ENCODE results near the gene PTPRN2.

Gene PTPRN2

DNA sequence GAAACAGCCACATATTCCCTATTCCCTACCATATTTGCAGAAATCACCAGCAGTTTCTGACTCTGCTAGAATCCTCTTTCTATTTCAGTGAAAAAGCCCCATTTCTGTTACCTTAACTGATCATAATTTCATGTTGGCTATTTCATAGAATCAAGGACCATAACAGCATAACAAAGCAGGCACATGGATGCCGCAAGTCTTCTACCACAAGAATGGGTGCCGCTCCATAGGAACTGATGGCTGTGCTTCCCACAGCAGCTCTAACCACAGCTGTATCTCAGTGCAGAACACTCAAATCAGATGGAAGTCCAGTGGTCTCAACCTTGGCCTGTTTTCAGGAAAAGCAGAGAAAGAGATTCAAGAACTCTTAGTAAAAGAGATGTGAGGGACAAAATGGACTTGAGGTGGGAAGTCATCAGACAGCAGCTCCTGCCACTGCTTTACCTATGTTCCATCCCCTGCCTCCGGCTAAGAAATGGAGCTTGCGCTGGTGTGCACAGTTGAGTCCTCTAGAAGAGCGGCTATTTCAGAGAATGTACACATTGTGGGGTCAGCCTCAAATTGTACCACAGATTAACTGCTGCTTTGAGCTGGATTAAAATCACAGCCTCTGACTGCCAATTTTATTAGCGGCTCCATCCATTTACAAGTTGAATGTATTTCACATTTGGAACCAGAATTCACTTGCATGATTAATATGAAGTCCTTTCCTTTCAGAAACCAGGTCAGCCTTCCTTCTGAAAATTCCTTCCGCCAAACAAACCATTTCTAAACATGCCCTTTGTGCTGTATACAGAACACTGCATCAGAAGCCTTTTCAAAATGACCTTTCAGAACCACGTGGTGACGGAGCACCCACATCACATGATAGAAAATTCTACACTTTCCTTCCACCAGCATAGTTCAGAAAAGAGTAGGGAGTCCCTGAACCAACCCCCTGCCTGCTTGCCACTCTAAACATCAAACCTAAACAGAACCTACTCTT, 7.7 kb downstream of the PTPRN2 start:
- no peak for DNase-seq (ENCODE audit: low spot score)

DNA sequence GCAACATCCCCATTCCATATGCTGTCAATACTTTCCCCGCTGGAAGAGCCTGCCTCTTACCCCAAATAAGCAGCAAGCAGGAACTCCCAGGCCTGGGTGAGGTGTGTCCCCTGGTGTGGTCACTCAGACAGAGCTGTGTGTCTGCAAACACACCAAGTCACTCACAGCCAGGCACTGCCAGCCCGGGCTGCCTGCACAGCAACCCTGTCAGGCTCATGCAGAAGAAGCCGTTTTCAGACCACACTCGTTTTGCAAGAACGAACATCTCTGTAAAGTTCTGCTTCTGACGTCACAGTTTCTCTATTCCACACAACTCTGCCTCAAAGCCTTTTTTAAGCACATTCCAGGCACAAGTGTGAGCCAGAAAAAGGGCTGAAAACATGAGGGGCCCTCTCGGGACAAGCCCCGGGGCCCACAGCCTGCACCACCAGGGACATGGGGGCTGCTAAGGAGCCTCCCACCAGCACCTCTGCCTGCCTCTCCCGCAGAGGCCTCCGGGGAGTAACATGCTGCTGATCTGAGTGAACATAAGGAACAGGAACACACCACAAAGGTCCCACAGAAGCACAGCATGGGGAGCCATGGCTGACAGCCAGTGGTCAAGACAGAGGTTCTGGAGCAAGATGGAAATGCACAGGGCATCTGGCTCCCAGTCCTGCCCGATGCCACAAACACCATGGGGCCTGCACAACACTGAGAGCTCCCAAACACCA, 11.4 kb downstream of the PTPRN2 start:
- DNase-seq (ENCODE audit: low spot score) = no peak

- no peak for DNase-seq (ENCODE audit: low spot score)
Measured at GRCh38 chr7:158574308-158575036, 13.2 kb downstream of the PTPRN2 start.

GRCh38 chr7:158573310-158573709, 14.3 kb downstream of the PTPRN2 start:
- DNase-seq (ENCODE audit: low spot score) = no peak

DNA sequence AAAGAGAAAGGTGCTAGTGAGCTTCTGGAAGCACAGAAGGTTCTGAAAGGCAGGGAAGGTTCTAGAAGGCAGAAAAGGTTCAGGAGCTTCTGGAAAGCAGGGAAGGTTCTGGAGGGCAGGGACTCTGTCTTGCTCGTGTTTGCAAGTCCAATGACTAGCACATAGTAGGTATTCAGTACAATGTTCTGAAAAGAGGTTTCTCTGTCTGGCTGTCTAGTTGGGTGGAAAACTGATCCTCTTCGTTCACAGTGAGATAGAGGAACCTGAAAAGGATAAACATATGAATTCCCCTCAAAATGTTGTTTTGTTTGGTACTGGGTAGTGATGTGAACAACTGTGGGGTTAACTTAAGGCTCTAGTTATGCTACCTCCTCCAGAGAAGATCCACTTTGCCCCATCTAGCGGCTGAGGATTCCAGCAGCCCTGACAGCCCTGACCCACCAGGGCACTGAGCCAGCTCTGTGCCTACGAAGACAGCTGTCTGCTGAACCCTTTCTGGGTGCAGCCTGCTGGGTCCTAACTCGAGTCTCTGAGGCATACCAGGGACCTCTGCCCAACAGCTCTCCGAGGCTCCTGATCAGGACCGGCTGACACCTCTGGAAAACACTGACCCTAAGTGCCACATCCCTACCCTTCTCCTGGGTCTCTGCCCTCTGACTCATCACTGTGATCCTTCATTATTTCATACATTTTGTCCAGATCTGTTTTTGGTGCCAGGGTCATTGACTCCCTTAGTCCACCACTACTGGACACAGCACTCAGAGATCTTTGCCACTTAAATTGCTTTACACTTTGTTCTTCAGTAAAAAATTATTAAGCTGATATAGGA, 15.4 kb downstream of the PTPRN2 start:
- DNase-seq (ENCODE audit: low spot score) = no peak

DNA sequence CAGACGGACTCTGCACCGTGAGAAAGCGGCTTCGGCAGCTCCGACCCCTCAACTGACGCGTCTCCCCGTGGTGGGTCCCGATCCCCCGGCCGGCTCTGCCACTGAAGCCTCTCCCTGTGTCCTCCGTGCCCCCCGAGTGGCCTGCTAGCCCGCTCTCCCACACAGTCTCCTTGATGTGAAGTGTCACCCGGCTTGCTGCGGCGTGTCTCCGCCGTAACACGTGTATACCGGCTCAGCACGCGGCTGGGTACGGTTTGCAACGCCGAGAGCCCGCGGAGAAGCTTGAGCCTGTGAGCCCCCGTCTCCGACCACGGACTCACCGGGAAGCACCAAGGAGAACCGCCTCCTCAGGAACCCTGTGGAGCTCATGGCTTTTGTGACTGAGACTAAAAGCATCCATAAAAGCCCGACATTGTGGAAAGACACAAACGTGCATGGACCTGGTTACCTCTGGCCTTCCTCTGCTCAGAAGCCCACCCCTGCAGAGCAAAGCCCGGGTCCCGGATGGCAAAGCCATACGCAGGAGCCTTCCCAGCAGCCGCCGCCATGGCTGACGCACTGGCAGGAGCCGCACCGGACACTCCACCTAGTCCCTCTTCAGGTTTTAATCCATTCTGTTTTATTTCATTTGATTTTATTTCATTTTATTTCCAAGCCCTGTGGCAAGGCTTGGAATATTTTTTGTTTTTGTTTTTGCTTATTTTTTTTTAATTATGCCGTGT, 17.0 kb downstream of the PTPRN2 start:
- no peak for DNase-seq (ENCODE audit: low spot score)

DNA sequence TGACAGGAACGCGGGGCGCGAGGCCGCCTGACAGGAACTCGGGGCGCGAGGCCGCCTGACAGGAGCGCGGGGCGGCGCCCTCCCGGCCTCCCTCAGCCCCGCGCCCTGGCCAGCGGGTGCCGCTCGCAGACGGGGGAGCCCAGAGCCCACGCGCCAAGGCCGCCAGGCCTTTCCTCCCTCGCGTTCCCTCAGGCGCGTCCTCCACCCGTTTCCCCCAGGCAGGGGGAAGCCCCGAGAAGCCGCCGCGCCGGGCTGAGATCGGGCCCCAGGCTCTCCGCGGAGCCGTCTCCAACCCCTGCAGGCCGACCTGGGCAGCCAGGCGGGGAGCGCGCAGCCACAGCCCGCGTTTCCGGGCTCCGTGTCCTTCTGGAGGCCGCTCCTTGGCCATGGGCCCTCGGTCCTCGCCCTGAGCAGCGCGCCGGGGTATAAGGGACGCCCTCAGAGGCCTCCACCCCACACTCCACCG, 17.7 kb downstream of the PTPRN2 start:
- no peak for DNase-seq (ENCODE audit: low spot score)

DNA sequence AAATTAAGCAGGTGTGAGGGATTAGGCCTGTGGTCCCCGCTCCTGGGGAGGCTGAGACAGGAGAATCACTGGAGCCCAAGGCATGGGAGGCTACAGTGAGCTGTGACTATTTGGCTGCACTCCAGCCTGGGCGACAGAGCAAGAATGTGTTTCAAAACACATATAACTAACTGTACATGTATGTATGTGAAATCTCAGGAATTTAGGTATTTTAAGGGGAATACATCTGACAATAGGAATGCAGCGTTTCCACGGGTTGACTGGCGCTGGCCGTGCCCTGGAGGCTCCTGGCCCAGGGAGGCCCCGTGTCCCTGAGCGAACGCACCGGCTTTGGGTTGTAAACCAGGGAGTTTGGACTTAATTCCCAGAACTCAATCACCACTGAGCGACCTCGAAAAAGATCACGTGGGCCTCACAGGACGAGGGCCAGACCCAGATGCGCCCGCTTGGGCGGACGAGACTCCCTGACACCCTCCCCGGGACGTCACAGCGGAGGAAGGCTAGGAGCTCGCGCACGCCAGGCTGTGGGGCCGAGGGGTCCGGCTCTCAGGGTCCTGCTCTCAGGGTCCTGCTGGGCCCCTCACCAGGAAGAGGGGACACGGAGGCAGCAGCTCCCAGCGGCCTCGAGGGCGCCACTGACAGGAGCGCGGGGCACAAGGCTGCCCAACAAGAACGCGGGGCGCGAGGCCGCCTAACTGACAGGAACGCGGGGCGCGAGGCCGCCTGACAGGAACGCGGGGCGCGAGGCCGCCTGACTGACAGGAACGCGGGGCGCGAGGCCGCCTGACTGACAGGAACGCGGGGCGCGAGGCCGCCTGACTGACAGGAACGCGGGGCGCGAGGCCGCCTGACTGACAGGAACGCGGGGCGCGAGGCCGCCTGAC, 18.4 kb downstream of the PTPRN2 start:
- no peak for DNase-seq (ENCODE audit: low spot score)

- DNase-seq (ENCODE audit: low spot score) = peak; percentile 86
Measured at GRCh38 chr7:158567153-158567603, 20.4 kb downstream of the PTPRN2 start.

DNA sequence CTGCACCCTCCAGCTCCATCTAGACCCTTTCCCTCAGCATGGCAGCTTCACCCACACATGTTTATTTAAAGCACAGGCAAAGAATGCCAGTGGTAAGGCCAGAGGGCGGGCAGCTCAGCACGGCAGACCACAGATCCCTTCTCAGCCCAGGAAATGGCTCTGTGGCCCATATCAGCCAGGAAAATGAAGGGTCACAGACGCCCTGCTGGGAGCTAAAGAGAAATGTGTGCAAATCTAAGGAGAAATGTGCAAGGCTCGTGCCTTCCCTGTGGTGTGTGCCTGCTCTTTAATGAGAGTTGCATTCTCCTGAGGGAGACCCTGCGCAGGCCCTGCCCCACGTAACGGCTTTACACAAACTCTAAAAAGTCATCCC, 23.0 kb downstream of the PTPRN2 start:
- DNase-seq (ENCODE audit: low spot score) = no peak

- no peak for DNase-seq (ENCODE audit: low spot score)
Measured at GRCh38 chr7:158563911-158564662, 23.5 kb downstream of the PTPRN2 start.

DNA sequence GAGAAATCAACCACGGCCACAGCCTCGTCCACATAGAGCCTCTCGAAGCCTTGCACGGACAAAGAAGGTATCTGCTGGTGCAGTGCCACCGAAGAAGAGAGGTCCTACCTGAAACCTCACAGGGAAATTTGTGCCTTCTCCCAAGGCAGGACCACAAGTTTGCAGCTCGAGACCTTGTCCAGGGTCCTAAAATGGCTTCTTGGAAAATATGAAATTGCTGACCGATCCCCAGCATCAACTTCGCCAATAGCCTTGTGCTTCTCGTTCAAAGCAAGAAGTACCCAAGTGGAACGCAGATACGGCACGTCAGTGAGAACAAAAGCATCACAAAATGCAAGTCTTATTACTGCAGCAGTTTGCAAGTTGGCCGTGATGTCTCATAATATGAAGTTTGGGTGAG, 24.6 kb downstream of the PTPRN2 start:
- DNase-seq (ENCODE audit: low spot score) = no peak

- DNase-seq (ENCODE audit: low spot score) = no peak
Measured at GRCh38 chr7:158562517-158562916, 25.1 kb downstream of the PTPRN2 start.

DNA sequence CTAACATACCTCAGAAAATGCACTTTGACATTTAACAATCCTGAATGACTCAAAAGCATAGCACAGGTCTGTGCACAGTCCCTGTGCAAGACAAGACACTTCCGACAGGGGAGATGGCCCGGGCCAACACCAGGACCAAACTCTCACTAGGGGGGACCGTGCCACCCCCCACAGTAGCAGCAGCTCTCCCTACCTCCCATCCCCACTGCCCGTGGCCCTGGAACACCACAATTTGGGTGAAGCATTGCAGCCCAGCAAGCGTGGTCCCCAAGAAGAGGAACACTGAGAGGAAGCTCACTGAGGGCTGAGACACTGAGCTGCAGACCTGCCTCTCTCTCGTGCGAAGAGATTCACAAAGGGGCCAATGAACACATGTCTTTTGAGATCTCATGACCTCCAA, 26.0 kb downstream of the PTPRN2 start:
- no peak for DNase-seq (ENCODE audit: low spot score)

DNA sequence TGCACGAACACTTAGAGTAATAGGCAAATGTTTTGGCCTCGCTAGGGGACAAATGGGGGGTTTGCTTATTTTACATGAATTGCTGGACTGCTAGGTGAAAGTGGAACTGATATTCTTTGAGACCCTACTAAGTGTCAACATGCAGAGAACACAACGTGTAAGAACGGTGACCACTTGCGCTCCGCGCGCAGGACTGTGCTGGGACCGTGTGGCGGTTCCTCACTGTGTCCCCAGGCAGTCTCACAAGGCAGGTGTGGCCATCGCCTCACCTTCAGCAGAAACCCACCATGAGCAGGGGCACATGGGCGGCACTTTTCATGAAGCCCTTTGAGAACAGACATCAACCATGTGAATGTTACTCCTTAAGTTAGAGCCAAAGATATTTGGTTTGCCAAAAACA, 27.2 kb downstream of the PTPRN2 start:
- no peak for DNase-seq (ENCODE audit: low spot score)

GRCh38 chr7:158559356-158559755, 28.3 kb downstream of the PTPRN2 start:
- DNase-seq (ENCODE audit: low spot score) = no peak

GRCh38 chr7:158558816-158559215, 28.8 kb downstream of the PTPRN2 start:
- no peak for DNase-seq (ENCODE audit: low spot score)

DNA sequence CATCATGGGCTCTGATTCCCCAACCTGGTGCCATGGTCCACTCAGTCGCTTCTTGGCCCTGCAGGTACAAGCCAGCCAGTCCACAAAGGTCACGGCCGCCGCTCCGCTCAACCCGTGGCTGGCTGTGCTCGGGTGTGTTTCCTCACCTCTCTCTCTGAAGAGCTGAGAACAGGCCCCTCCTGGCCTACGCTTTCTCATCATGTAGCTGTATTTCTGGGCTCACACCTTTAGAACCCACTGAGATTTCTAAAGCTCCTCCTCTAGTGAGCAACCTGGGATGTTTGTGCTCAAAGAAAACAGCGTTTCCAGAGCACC, 30.2 kb downstream of the PTPRN2 start:
- DNase-seq (ENCODE audit: low spot score) = no peak
